Coronary artery (tissue), 2 donors: ENCODE measurements around the gene NUDT4.

Experiments used
- DNase-seq: peaks from one replicate; pipeline ENCODE4 v3.0.0-alpha.2; 2017; ENCODE audit warnings: low spot score
- H3K27ac ChIP-seq, 2 donors: fragments of 200-600 bp; sonication (generic); one replicate each; pipeline ENCODE4 v1.5.1; 2016 to 2019
- H3K4me3 ChIP-seq: fragments of 200-600 bp; sonication (generic); 2 replicates; pipeline ENCODE4 v1.5.1; 2016; ENCODE audit warnings: mild to moderate bottlenecking, moderate library complexity
- TF ChIP-seq, protein P1 (sequence below): fragments of 200-600 bp; sonication (generic); IDR thresholded peaks from one replicate; pipeline ENCODE4 v1.5.1; 2019; ENCODE audit warnings: antibody characterized with exemption

The NUDT4 gene

DNA sequence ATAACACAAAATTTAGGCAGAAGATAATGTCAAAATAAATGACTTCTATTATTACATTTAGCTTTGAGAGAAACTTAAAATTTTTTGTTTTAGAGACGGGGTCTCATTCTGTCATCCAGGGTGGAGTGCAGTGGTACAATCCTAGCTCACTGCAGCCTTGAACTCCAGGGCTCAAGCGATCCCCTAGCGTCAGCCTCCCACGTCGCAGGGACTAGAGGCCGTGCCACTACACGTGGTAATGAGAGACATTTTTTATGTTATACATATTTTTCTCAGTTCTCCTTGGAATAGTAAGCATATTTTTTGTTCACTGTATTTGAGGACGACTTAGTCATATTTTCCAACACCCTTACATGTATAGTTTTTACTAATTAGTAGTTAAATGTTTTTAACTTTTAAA is 21.5 kb upstream of the NUDT4 start:
- no peak overlapping the region for H3K27ac ChIP-seq
- TF ChIP-seq, protein P1, sequence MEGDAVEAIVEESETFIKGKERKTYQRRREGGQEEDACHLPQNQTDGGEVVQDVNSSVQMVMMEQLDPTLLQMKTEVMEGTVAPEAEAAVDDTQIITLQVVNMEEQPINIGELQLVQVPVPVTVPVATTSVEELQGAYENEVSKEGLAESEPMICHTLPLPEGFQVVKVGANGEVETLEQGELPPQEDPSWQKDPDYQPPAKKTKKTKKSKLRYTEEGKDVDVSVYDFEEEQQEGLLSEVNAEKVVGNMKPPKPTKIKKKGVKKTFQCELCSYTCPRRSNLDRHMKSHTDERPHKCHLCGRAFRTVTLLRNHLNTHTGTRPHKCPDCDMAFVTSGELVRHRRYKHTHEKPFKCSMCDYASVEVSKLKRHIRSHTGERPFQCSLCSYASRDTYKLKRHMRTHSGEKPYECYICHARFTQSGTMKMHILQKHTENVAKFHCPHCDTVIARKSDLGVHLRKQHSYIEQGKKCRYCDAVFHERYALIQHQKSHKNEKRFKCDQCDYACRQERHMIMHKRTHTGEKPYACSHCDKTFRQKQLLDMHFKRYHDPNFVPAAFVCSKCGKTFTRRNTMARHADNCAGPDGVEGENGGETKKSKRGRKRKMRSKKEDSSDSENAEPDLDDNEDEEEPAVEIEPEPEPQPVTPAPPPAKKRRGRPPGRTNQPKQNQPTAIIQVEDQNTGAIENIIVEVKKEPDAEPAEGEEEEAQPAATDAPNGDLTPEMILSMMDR: no peak
- DNase-seq: no peak
- H3K4me3 ChIP-seq: no peak overlapping the region

- no peak overlapping the region for H3K4me3 ChIP-seq
- H3K27ac ChIP-seq: no peak overlapping the region
- DNase-seq: no peak
- TF ChIP-seq, protein P1: no peak
Observed at GRCh38 chr12:93358058-93358457, 19.7 kb upstream of the NUDT4 start.

DNA sequence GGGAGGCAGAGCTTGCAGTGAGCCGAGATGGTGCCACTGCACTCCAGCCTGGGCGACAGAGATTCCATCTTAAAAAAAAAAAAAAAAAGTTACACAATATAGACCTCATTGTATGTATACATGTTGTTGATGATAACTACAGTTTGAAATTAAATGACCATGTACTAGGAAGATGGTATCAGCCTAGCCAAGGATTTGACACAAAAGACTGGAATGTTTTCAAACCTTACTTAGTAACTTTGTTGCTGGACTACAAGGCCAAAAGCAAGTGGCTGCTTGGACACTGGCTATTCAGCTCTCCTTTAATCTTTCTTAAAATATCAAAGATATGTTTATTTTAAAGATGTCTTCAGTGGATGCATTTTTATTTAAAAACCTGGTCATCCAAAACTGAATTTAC is 18.9 kb upstream of the NUDT4 start:
- no peak for DNase-seq
- H3K4me3 ChIP-seq: no peak overlapping the region
- no peak overlapping the region for H3K27ac ChIP-seq
- TF ChIP-seq, protein P1: no peak

GRCh38 chr12:93360688-93361087 is 17.0 kb upstream of the NUDT4 start:
- H3K27ac ChIP-seq: peak overlapping the region; percentile 31 to 36
- DNase-seq: no peak
- TF ChIP-seq, protein P1: no peak
- H3K4me3 ChIP-seq: no peak overlapping the region

DNA sequence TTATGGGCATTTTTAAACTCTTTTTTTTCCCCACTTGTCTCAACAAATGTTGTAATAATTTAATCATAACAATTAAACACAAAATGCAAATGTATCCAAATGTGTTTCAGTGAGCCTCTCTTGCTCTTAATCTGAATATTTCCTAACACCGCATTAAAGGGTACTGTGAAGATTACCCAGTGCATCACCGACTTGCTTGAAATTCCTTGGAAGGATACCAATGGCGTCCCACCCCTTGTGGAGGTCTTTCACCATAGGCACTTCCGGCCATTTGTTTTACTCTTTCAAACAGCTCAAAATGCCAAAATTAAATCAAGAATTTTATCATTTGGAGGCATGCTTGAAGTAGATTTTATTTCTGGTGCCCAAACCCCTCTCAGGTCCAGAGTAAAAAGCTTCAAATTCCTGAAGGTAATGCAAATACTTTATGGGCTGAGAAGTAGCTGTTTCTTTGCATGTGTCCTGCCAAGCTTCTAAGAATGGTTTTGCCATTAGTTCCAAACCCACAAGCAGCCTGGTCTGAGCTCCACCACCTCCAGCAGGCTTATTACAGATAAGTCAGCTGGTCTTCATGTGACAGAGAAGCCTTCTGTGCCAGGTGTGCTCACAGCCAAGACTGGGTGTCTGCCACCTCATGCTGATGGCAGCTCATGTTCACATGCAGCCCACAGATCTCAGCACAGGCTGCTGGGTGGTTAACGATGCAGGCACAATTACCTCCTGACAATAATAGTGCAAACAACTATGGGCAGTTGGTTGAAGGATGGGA is 16.4 kb upstream of the NUDT4 start:
- TF ChIP-seq, protein P1: no peak
- Histone ChIP-seq H3K27ac (peak overlapping the region; percentile 31 to 36), H3K4me3 (no peak overlapping the region)
- DNase-seq: no peak

- DNase-seq: no peak
- TF ChIP-seq, protein P1: no peak
- Histone ChIP-seq H3K4me3 (no peak overlapping the region), H3K27ac (no peak overlapping the region)
Observed at GRCh38 chr12:93363841-93364297, 13.9 kb upstream of the NUDT4 start.
